Inferior parietal cortex (tissue), 1 donor: ENCODE results near the gene MAP3K12.
"Not testable (repeated sequence)": the region's sequence is repeated elsewhere in the genome, so short reads cannot be mapped to it uniquely, and the experiment has no call there.

ENCODE experiments used
- DNase-seq: peaks from one replicate; pipeline ENCODE4 v3.0.0-alpha.2; 2016; ENCODE audit errors: extremely low spot score

Gene MAP3K12

DNA sequence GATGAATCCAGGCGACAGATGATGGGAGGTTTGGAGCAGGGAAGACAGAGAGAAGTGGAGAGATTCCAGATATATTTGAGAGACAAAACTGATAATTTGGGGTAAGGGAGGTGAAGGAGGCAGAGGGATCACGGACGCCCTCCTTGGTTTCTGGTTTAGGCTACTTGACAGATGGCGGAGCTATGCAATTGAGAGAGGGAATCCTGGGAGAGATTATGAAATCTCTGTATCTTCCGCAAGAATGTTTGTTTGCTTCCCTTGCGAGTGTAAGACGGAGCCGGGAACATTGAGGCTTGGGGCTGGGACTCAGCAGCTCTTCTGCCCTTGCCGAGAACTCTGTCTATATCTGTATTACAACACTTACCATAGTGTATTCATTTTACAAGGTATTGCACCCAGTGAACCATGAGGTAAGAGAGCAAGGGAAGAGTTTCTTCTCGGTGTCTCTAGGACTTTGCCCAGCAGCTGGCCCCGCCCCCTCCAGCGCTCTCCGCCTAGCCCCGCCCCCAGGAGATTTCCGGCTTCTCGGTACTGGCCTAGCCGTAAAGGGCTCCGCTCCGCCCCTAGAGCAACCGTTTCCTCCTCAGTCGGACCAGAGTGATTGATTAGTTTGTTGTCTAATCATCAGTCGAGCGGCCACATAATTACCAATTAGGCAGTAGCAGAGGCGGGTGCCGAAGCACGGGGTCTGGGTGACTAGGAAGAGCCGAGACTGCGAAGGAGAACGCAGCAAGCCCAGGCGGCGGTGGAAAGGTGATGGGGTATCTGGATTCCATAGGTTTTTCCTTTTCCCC is 58.0 kb downstream of the MAP3K12 start, which contains the start of gene PRR13:
TSS of gene PRR13 (plus strand) at position 695 of the 794 bp plus-strand sequence. CDS start 981 bp downstream, outside the sequence.
- DNase-seq = peak; percentile 99

DNA sequence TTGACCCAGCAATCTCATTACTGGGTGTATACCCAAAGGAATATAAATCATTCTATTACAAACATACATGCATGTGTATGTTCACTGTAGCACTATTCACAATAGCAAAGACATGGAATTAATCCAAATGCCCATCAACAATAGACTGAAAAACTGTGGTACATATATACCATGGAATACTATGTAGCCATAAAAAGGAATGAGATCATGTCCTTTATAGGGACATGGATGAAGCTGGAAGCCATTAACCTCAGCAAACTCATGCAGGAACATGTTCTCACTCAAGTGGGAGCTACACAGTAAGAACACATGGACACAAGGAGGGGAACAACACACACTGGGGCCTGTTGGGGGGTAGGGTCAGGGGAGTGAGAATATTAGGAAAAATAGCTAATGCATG is 59.7 kb downstream of the MAP3K12 start:
- DNase-seq = not testable (repeated sequence)

DNA sequence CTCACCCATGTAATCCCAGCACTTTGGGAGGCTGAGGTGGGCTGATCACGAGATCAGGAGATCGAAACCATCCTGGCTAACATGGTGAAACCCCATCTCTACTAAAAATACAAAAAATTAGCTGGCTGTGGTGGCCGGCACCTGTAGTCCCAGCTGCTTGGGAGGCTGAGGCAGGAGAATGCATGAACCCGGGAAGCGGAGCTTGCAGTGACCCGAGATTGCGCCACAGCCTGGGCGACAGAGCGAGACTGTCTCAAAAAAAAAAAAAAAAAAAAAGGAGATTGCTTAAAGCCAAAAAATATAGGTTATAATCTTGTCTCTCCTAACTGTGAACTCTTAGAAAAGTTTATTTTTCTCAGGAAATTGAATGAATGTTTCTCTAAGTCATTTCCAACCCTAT is 63.9 kb downstream of the MAP3K12 start:
- not testable (repeated sequence) for DNase-seq

DNA sequence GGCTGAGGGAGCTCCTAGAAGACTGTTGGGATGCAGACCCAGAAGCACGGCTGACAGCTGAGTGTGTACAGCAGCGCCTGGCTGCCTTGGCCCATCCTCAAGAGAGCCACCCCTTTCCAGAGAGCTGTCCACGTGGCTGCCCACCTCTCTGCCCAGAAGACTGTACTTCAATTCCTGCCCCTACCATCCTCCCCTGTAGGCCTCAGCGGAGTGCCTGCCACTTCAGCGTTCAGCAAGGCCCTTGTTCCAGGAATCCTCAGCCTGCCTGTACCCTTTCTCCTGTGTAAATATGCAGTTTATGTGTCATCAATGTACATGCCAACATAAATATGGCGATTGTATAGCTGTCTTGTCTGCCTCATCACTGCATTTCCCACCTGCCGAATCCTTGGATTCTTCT is 68.1 kb downstream of the MAP3K12 start:
- no peak for DNase-seq

DNA sequence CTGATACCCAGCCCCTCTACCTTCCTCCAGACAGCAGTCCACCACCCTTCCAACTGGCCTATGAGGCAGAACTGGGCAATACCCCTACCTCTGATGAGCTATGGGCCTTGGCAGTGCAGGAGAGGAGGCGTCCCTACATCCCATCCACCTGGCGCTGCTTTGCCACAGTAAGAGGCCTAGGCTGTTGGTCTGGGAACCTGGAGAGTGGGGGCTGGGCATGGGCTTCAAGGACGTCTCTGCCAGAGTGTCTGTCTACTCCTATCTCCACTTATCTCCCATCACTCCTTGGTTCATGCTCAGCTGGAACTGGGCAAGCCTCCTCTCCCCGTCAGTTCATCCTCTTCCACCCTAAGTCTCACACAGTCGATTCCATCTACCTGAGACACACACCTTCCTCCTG is 69.1 kb downstream of the MAP3K12 start:
- DNase-seq = no peak
